SK-N-SH treated with all-trans-retinoic acid at 6 μM for 48 hours (cell line): ENCODE measurements around the gene WDR74.

Experiments used
- ARNTL ChIP-seq: fragments of 450-650 bp; formaldehyde crosslinking; IDR thresholded peaks from 2 replicates; pipeline ENCODE4 v1.5.0; 2020; ENCODE audit warnings: low read depth, mild to moderate bottlenecking, moderate library complexity, borderline replicate concordance
- CSRNP3 ChIP-seq: fragments of 250-450 bp; sonication (Bioruptor Pico); IDR thresholded peaks from 2 replicates; pipeline ENCODE4 v1.5.1; 2021; ENCODE audit warnings: mild to moderate bottlenecking, moderate library complexity
- RARB ChIP-seq: fragments of 250-450 bp; sonication (Bioruptor Pico); IDR thresholded peaks from 2 replicates; pipeline ENCODE4 v1.8.0; 2021; ENCODE audit warnings: mild to moderate bottlenecking, moderate library complexity
- ZFP30 ChIP-seq: fragments of 450-650 bp; formaldehyde crosslinking; IDR thresholded peaks from 2 replicates; pipeline ENCODE4 v1.5.0; 2022; ENCODE audit warnings: mild to moderate bottlenecking, moderate library complexity

GRCh38 chr11:62879235-62879978 lies 40.0 kb upstream of the WDR74 start:
- no peak for TF ChIP-seq ARNTL (CRISPR knock-in tag)
- TF ChIP-seq CSRNP3 (CRISPR knock-in tag) = no peak
- no peak for TF ChIP-seq RARB
- TF ChIP-seq ZFP30 = no peak
